CD1c-positive myeloid dendritic cell (primary cell): ENCODE results near the gene ZNF394.
"Not testable (repeated sequence)": the region's sequence is repeated elsewhere in the genome, so short reads cannot be mapped to it uniquely, and the experiment has no call there.

Experiments
- DNase-seq: peaks from one replicate; pipeline ENCODE4 v3.0.0-alpha.2; 2016; ENCODE audit errors: extremely low spot score

Gene ZNF394

DNA sequence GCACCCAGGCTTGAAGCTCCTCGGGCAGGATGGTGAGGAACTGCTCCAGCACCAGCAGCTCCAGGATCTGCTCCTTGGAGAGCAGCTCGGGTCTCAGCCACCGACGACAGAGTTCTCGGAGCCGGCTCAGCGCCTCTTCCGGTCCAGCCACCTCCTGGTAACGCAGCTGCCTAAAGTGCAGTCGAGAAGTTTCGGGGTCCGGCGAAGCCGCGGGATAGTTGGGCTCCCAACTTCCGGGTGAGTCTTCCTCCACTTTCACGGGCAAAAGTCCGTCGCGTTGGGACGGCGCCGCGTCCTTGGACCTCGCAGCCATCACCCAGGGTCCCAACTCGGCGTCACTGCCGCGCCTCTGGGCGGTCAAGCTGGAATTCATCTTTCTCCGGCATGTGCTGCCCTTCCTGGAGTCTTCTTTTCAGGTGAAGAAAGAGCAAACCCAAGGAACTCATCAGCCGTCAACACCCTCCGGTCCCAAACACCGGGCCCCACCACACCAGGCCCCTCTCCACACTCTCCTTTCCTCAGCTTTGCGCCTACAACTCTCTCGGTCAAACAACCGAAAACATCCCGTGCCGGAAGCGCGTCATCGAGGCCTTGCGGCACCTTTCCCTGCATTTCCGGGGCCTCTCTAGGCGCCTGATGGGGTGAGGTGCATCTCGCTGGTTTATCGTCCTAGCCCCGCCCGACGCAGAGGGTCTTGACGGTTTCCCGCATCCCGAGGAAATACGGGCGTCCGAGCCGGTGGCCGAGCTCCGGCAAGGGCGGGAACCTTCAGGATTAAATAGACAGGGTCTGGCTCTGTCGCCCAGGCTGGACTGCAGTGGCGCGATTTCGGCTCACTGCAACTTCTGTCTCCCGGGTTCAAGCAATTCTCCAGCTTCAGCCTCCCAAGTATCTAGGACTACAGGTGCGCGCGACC lies at the start of gene ZNF394:
ZNF394 (minus strand) TSS at position 561 of the 916 bp plus-strand sequence; CDS start at position 373, 188 bp downstream.
- peak; percentile 94 for DNase-seq

DNA sequence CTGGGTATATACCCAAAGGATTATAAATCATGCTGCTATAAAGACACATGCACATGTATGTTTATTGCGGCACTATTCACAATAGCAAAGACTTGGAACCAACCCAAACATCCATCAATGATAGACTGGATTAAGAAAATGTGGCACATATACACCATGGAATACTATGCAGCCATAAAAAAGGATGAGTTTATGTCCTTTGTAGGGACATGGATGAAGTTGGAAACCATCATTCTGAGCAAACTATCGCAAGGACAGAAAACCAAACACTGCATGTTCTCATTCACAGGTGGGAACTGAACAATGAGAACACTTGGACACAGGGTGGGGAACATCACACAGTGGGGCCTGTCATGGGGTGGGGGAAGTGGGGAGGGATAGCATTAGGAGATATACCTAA lies 49.5 kb upstream of the ZNF394 start:
- DNase-seq: not testable (repeated sequence)

DNA sequence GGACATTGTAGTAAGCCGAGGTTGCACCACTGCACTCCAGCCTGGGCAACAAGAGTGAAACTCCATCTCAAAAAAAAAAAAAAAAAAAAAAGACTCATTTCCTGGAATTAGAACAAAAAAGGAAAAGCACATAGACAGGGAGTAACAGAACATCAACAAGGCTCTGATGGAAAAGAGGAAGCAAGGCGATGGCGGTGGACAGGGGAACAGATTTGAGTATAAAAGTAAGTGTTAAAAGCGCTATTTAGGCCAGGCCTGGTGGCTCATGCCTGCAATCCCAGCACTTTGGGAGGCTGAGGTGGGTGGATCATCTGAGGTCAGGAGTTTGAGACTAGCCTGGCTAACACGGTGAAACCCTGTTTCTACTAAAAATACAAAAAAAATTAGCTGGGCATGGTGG lies 45.2 kb upstream of the ZNF394 start:
- not testable (repeated sequence) for DNase-seq

DNA sequence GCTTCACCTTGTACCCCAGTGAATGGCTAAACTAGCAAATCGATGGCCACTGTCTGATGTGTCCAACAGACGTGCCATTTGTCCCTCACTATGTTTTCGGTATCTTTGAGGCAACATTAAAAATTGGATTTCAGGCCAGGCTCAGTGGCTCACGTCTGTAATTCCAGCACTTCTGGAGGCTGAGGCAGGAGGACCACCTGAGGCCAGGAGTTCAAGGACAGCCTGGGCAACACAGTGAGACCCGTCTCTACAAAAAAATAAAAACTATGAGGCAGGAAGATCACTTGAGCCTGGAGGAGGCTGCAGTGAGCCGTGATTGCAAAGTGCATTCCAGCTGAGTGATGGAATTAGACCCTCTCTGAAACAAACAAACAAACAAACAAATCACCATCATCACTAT lies 43.8 kb upstream of the ZNF394 start:
- DNase-seq: no peak

DNA sequence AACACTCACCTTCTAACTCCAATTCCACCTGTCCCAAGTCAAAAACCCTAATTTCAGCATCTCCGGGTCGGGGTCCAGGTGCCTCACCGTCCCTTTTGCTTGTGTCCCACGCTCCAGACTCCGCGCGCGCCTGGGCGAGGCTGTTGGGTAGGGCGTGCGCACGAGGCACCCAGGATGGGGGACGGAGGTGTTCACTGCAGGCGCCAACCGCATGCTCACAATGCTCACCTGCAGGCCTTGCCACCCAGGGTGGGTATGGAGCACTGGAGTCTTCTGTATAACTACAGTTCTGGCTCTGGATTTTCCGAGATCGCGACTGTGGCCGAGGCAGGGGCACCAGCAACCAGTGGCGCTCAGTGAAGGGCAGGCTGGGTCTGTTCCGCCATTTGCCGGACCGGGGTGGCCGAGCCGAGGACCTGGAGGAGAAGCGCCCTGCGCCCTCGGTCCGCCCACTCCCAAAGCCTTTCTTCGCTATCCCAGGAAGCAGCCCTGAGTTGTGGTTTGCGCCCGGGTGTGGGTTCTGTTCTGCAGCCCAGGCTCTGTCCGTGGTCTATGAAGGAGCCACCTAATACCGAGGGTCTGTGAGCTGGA lies 43.1 kb upstream of the ZNF394 start:
- DNase-seq: no peak

DNA sequence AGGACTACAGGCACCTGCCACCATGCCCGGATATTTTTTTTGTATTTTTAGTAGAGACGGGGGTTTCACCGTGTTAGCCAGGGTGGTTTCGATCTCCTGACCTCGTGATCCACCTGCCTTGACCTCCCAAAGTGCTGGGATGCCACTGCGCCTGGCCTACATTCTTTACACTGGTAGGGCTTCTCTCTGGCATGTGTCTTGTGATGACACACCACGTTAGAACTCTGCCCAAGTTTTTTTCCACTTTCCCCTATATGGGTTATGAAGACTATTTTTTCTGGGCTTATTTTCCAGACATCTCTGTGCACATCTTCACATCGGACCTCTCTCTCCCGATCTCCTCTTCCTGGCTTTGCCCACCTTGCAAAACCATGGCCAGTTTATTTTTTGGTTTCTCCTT lies 41.1 kb upstream of the ZNF394 start:
- no peak for DNase-seq

DNA sequence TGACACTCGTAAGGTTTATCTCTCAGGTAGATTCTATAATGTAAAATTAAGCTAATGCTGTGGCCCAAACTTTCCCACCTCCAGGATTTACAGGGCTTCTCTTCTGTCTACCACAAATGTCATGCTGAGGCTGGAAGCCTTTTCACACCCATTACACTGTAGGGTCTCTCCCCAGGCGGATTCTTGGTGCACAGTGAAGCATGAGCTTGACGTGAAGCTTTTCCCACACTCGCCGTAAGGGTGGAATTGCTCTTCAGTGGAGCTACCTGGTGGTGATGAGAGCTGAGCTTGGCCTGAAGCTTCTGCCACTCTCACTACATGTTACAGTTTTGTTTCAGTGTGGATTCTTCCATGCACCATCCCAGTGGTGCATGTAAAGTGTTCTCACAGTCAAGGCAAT lies 40.5 kb upstream of the ZNF394 start:
- DNase-seq: no peak

DNA sequence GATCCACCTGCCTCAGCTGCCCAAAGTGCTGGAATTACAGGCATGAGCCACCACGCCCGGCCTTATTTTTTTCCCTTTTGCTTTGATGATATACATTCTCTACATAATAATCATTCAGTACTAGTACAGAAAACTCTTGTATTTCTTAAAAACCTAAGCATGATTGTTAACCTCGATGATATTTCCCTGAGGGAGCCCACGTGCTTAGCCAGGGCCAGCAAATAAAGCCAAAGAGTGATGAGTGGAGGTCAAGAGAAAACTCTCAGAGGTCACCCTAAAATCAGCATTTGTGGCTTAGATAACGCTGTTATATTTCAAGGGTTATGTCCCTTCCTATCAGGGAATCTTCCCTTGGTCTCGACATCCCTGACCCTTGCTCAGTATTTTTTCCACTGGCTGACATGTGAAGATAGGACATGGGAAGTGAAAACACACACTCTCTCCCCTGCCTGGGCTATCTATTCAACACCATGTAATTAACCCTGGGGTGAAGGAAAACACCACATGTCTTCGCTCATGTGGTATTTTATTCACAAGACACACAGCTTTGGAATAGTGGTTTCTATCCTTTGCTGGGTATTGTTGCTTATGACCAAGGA lies 39.2 kb upstream of the ZNF394 start:
- no peak for DNase-seq

DNA sequence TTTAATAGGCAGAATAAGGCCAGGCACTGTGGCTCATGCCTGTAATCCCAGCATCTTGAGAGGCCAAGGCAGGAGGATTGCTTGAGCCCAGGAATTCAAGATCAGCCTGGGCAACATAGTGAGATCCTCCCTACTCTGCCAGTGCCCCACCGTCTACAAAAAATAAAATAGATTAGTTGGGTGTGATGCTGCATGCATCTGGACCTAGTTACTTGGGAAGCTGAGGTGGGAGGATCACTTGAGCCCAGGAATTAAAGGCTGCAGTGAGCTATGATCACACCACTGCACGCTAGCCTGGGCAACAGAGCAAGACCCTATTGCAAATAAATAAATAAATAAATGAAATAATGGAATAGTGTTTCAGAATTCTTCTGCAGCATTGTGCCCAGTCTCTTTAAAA lies 35.6 kb upstream of the ZNF394 start:
- DNase-seq: no peak

DNA sequence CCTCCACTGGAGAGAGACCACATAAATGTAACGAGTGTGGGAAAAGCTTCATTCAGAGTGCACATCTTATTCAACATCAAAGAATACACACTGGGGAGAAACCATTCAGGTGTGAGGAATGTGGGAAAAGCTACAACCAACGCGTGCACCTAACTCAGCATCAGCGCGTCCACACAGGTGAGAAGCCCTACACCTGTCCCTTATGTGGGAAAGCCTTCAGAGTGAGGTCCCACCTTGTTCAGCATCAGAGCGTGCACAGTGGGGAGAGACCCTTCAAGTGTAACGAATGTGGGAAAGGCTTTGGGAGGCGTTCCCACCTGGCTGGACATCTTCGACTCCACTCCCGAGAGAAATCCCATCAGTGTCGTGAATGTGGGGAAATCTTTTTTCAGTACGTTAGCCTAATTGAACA lies 31.3 kb upstream of the ZNF394 start:
- no peak for DNase-seq

DNA sequence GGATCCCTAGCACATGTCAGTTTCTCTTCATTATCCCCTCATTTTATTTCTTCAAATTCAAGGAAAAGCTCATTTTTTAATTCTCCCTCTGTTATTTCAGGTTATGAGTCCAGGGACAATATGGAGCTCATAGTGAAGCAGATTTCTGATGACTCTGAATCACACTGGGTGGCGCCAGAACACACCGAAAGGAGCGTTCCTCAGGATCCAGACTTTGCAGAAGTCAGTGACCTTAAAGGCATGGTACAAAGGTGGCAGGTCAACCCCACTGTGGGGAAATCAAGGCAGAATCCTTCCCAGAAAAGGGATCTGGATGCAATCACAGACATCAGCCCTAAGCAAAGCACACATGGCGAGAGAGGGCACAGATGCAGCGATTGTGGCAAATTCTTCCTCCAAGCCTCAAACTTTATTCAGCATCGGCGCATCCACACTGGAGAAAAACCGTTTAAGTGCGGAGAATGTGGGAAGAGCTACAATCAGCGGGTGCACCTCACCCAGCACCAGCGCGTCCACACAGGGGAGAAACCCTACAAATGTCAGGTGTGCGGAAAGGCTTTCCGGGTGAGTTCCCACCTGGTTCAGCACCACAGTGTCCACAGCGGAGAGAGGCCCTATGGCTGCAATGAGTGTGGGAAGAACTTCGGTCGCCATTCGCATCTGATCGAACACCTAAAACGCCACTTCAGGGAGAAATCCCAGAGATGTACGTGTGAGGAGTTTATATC lies 25.8 kb upstream of the ZNF394 start:
- no peak for DNase-seq

DNA sequence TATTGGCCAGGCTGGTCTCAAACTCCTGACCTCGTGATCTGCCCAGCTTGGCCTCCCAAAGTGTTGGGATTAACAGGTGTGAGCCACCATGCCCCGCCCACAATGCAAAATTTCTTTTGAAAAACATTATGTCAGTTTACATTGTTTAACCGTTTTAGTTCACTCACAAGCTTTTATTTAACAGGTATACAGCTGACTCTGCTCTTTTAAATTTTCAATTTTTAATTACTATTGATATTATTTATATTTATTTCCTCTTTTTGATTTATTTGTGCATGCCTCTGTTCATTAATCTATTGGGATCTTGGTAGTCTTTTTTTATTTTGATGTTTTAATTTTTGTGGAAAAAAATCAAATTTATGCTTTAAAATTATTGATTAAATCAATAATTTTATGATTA lies 21.3 kb upstream of the ZNF394 start:
- DNase-seq: no peak

DNA sequence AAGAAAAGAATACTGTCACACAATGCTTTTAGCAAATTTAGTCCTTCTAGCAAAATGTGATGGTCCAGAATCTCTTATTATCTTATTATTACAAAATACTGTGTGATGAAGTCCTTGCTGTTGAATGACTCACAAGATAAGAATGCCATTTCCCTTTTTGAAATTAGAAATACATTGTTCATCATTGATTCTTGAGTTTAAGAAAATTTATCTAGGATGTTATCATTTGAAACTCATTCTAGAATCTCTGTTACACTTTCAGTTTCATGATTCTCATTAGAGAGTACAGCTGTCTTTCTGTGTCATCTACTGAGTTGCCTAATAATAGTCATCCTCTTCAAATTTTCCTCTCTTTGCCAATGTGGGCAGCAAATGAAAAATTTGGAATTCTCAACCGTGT lies 14.0 kb upstream of the ZNF394 start:
- DNase-seq: no peak

DNA sequence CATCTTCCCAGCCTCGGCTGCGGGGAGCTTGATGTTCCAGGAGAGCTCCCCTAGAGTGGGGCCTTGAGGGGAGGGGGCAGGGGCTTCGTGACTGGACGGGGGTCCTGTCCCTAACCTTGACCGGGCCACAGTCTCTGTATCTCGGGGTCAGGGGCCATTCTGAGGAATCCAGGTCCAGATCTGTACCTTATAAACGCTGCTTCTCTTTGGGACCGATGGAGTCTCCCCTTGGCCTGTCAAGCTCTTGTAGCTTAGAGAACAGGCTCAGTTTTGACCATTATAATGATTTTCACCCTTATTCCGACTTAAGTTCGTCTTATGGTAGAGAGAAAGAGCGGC lies 5.2 kb upstream of the ZNF394 start:
- no peak for DNase-seq

DNA sequence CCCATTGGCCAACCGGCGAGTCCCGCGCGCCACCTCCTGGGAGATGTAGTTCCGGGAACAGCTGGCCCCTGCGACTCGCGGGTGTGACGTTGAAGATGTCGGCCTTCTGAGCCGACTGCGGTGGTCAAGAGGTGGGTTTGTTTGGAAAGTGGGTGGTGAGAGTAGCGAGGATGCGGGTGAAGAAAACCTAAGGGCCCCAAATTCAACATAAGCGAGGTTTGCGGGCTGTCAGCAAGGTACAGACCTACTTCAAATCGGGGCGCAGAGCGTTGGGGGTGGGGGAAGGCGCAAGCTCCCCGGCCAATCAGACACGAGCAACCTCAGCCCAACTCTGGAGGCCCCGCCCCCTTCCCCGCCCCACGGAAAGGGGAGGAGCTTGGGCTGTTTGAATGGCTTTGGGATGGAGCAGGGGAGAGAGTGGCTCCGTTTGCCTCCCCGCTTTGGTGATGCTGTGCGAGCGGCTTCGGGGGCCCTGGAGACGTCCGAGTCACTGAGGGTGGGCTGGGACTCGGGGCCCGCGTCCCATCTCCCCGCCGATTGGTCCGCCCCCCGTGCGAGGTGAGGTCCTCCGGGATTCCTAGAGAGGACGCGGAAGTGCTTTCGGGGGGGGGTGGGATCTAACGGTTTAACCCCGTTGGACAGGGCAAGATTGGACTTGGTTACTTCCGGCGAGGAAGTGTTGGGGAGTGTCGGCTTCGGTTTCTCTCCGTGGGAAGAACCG lies 4.7 kb upstream of the ZNF394 start, which contains the start of gene ZKSCAN5:
ZKSCAN5 (plus strand) TSS at position 60 of the 721 bp plus-strand sequence. CDS start 1,383 bp downstream, outside the sequence.
- DNase-seq: peak; percentile 98

DNA sequence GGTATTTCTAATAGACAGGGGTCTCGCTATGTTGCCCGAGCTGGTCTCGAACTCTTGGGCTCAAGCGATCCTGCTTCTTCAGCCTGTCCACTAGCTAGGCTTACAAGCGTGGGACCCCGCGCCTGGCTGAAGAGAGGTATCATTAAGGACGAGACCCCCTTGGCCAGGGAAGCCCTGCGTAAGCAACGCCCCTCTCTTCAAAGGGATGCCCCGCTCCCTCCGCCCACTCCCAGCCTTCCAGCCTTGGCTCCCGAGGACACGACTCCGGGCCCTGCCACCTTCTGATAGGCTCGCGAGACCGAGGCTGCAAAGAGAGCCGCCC lies 4.2 kb upstream of the ZNF394 start:
- no peak for DNase-seq

DNA sequence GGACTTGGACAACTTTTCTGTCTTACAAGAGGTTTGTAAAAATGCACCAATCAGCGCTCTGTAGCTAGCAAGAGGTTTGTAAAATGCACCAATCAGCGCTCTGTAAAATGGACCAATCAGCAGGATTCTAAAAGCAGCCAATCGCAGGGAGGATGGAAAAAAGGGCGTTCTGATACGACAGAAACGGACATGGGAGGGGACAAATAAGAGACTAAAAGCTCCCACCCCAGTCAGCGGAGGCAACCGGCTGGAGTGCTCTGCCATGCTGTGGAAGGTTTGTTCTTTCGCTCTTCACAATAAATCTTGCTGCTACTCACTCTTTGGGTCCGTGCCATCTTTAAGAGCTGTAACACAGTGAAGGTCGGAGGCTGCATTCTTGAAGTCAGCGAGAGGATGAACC lies 1.2 kb upstream of the ZNF394 start:
- not testable (repeated sequence) for DNase-seq

DNA sequence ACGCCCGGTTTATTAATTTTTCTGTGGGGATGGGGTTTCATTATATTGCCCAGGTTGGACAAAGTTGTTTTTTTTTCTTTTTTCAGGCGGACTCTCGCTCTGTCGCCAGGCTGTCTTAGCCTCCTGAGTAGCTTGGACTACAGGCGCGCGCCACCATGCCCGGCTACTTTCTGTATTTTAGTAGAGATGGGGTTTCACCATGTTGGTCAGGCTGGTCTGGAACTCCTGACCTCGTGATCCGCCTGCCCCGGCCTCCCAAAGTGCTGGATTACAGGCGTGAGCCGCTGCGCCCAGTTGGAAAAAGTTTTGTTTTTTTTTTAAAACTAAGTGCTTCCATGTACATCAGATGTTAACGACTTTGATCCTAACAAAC lies 542 bp upstream of the ZNF394 start:
- no peak for DNase-seq

DNA sequence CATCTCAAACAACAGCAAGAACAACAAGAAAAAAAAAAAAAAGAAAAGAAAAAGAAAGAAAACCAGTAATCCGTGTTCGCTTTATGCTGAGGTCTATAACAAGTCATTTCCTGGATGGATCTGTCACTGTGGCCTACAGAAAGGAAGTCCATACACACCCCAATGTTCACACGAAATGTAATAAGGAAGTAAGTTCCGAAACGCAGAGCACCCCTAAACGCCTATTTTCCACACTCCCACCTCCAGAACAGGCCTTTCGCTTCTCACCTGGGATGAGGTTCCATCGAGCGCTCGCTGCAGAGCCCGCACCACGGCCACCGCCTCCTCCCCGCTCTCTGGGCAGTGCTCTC lies 735 bp downstream of the ZNF394 start:
- DNase-seq: peak; percentile 72

DNA sequence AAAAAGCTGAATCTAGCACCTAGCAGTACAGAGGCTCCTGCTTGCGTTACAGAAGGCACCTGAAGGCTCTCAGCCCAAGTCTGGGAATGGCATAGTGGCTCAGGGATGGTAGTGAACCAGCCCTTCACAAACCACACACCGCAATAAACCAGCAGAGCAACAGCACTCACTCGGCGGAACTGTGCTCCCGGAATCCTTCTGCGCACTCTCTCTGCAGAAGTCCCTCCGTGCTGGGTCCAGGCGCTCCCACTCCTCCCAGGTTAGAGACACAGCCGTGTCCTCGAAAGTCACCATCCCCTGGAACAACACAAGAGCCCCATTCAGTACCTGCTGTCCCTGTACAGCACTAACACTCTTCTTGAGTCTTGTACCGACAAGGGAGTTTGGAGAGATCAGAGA lies 1.5 kb downstream of the ZNF394 start:
- DNase-seq: no peak

DNA sequence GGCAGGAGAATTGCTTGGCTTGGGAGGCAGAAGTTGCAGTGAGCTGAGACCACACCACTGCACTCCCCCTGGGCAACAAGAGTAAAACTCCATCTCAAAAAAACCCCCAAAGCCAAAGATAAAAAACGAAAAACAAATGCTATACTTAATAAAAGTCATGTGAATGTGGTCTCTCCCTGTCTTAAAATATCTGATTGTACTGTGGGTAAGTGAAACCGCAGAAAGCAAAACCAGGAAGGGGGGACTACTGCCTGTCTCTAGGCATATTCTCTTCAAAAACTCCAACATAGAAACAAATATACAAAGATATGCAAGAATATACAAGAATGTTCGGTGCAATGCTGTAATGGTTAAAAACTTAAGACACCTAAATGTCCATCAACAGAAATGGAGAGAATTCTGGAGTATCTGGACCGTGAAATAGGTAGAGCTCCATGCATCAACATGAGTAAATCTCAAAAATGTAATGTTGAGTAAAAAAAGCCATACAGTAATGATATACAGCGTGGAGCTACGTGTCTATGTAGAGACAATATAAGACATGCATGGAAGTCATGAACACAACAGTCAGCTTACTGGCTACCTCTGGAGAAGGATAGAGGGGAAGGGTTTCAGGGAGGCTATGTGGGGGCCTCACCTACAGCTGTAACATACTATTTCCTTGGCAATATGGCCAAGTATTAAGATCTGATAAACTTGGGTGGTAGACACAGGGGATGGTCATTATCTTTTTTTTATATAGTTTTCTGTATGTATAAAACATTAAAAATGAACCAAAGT lies 2.1 kb downstream of the ZNF394 start:
- no peak for DNase-seq
